ENCODE data around the gene EXOC3L2.
A peak's percentile ranks its signal among the peaks of the same experiment; 100 is the strongest.

EXOC3L2 gene

DNA sequence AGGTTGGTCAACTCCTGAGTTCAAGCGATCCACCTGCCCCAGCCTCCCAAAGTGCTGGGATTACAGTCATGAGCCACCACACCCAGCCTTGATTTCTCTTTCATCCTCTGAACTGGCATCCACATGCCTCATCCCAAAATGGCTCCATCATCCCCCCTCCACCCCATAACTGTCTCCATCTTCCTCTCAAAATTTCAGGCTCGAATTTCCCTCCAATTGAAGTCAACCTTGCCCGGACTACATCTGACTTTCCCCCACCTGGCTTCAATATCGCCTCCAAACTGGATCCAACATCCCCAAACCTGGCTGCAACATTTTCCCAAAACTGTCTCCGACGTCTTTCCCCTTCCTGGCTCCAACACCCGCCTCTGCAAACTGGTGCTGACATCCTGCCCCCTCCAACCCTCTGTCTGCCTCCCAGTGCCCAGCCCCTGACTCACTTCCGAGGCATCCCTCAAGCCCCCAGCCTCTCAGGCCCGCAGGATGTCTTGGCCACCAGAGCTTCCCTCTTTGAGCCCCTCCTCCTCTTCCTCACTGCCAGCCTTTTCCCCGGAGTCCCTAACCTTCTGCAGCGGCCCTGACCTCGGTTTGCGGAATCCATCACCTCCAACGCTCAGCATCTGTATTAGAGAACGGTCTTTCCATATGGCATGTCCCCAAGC lies 943 bp downstream of the EXOC3L2 start:
- Mint-ChIP-seq H3K4me3 (peak overlapping the region; percentile 43 to 67 (median 58)), H3K27ac (peak overlapping the region; percentile 9 to 30 (median 10)), H3K27me3 (ENCODE audit: low read depth) (peaks cover 17% of the 10 kb centered on the region), H3K36me3 (ENCODE audit: low read depth) (no peaks in the 10 kb centered on the region), H3K4me1 (peaks cover 18% of the 10 kb centered on the region), H3K9me3 (no peaks in the 10 kb centered on the region)
- TF ChIP-seq, protein P1, sequence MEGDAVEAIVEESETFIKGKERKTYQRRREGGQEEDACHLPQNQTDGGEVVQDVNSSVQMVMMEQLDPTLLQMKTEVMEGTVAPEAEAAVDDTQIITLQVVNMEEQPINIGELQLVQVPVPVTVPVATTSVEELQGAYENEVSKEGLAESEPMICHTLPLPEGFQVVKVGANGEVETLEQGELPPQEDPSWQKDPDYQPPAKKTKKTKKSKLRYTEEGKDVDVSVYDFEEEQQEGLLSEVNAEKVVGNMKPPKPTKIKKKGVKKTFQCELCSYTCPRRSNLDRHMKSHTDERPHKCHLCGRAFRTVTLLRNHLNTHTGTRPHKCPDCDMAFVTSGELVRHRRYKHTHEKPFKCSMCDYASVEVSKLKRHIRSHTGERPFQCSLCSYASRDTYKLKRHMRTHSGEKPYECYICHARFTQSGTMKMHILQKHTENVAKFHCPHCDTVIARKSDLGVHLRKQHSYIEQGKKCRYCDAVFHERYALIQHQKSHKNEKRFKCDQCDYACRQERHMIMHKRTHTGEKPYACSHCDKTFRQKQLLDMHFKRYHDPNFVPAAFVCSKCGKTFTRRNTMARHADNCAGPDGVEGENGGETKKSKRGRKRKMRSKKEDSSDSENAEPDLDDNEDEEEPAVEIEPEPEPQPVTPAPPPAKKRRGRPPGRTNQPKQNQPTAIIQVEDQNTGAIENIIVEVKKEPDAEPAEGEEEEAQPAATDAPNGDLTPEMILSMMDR (IDR thresholded peaks at IDR 0.05; ENCODE audit: unreplicated experiment in 3 of 3), result no peak

DNA sequence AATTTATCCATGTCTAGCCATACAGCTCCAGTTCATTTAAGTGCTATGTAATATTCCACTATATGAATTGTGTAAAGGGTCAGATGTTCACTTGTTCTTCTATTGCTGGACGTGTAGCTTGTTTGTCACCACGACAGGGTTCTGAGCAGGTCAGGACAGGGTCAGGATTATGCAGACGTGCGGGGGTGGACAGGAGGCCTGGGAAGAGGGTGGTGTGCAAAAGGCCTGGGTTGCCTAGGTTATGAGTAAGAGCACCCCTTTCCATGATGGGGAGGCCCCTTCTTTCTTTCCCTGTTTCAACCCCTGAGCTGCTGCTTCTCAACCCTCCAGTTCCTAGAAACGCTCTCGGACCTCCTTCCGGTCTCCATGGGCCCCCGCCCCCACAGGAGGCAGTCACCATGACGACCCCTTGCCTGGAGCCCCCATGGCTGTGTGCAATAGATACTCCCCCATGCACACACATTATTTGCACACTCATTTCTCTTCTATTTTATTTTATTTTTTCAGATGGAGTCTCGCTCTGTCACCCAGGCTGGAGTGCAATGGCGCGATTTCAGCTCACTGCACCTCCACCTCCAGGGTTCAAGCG lies 2.0 kb downstream of the EXOC3L2 start:
- Mint-ChIP-seq H3K9me3 (no peaks in the 10 kb centered on the region), H3K36me3 (ENCODE audit: low read depth) (no peaks in the 10 kb centered on the region), H3K27me3 (ENCODE audit: low read depth) (peaks cover 18% of the 10 kb centered on the region), H3K4me3 (peak overlapping the region in 2 of 3 experiments; percentile 11 to 32), H3K27ac (peak overlapping the region; percentile 26 to 55 (median 31)), H3K4me1 (peaks cover 18% of the 10 kb centered on the region)
- TF ChIP-seq, protein P1 (IDR thresholded peaks at IDR 0.05; ENCODE audit: unreplicated experiment in 3 of 3), result no peak

DNA sequence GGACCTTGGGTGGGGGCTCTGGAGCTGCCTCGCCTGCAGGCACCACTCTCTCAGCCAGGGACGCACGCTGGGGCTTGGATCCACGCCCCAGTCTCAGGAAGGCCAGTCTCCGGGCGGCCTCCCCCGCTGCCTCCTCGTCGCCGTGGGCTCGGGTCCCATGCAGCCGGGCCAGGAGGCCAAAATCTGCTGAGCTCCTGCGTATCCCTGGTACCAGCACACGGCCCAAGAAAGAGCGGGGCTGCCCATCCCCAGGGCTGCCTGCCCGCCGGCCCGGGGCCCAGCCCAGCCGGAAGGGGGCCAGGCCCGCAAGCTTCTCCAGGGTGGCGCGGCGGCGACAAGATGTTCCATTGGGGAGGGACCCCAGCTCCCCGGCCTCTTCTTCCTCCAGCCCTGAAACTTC lies 6.7 kb downstream of the EXOC3L2 start:
- no peak overlapping the region for H3K27ac Mint-ChIP-seq
- peaks cover 59% of the 10 kb centered on the region for H3K27me3 Mint-ChIP-seq (ENCODE audit: low read depth)
- no peaks in the 10 kb centered on the region for H3K9me3 Mint-ChIP-seq
- H3K4me1 Mint-ChIP-seq, result no peaks in the 10 kb centered on the region
- TF ChIP-seq, protein P1 (IDR thresholded peaks at IDR 0.05; ENCODE audit: unreplicated experiment in 3 of 3), result no peak
- H3K4me3 Mint-ChIP-seq, result no peak overlapping the region
- H3K36me3 Mint-ChIP-seq (ENCODE audit: low read depth), result peaks cover 4% of the 10 kb centered on the region

DNA sequence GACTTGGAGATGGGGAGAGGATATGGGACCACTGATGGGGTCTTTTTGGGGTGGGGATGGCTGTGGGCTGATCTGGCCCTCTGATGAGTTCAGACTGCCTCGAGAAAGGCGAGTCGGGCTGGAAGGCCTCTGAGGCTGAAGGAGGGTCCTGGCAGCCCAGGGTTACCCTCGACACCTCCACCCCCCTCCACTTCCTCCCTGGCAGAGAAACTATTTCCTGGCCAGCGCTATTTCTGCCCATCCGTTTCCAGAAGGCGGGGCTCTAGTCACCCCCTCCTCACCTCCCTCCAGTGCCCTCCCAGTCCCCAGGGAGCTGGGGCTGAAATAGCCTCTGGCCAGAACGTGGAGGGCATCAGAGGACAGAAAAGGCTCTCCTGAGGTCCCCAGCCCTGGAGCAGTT lies 9.7 kb downstream of the EXOC3L2 start:
- Mint-ChIP-seq H3K27me3 (ENCODE audit: low read depth) (peaks cover 74% of the 10 kb centered on the region), H3K4me3 (peak overlapping the region in 1 of 3 experiments; percentile 31), H3K9me3 (no peaks in the 10 kb centered on the region), H3K36me3 (ENCODE audit: low read depth) (peaks cover 7% of the 10 kb centered on the region), H3K4me1 (no peaks in the 10 kb centered on the region), H3K27ac (no peak overlapping the region)
- TF ChIP-seq, protein P1 (IDR thresholded peaks at IDR 0.05; ENCODE audit: unreplicated experiment in 3 of 3), result no peak

DNA sequence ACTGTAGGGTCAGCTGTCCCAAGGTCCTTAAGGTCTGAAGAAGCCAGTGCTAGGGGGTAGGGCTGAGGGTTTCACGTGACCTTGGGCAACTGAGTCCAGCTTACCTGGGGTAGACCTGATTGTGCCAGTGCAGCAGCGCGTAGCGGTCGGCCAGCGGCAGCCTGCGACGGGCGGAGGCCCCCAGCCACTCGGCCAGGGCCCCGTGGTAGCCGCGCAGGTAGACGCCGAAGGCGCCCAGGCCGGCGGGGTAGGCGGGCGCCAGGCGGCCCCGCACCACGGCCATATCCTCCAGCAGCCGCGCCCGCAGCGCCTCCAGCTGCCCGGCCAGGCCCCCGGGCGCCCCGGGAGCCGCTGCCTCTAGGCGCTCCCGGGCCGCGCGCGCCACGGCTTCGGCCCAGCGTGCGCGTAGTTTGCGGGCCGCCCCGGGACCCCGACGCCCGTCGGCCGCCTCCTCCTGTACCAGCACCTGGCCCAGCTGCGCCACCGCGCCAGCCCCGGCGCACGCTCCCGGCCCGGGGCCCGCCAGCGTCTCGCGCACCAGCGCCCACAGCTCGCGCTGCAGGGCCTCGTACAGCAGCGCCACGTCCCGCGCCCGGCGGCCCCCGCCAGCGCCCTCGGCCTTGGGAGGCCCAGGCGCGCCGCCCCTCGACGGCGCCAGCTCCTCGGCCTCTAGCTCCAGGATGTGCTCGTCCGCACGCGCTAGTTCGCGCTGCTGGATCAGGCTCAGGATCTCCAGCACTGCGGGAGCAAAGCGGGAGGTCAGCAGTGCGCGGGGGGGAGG lies 10.9 kb downstream of the EXOC3L2 start:
- H3K36me3 Mint-ChIP-seq (ENCODE audit: low read depth), result peaks cover 7% of the 10 kb centered on the region
- TF ChIP-seq, protein P1 (IDR thresholded peaks at IDR 0.05; ENCODE audit: unreplicated experiment in 3 of 3), result no peak
- H3K27me3 Mint-ChIP-seq (ENCODE audit: low read depth), result peaks cover 71% of the 10 kb centered on the region

More for the DNA sequence above, 10.9 kb downstream of the EXOC3L2 start:
- Mint-ChIP-seq H3K9me3 (no peaks in the 10 kb centered on the region), H3K4me3 (peak overlapping the region in 2 of 3 experiments; percentile 11 to 36), H3K27ac (no peak overlapping the region), H3K4me1 (no peaks in the 10 kb centered on the region)
